Endothelial cell of umbilical vein (primary cell): ENCODE results near the gene DENND2A. TPM values are rescaled to one million over a fixed set of nuclear protein-coding genes. Genes with fewer than 3 reads are reported as not detected.
"Not testable (repeated sequence)": the region's sequence is repeated elsewhere in the genome, so short reads cannot be mapped to it uniquely, and the experiment has no call there.

ENCODE experiments used
- BruUV-seq: library from RNA; stranded (reverse); fragments of 400-500 nt; replicated peaks from 2 replicates; lab custom pipeline; 2021; lab: Mats Ljungman, UMichigan
- CTCF ChIA-PET: fragments of 300-600, 350-600 bp; sonication (Branson Sonifier 250); formaldehyde crosslinking; loops from one replicate; lab custom pipeline; 2021; ENCODE audit warnings: antibody characterized with exemption, inconsistent platforms; lab: Charles Lee
- POLR2A ChIA-PET: fragments of 300-600, 350-600 bp; sonication (Branson Sonifier 250); formaldehyde crosslinking; loops from one replicate; lab custom pipeline; 2021; ENCODE audit warnings: antibody characterized with exemption, inconsistent platforms; lab: Charles Lee
- DNase-seq: peaks from one replicate; pipeline ENCODE4 v3.0.0-alpha.2; 2011; ENCODE audit warnings: low read depth, low spot score
- FAIRE-seq: peaks from 2 replicates; lab custom pipeline; 2011; peaks lifted over from hg19 to GRCh38; lab: Jason Lieb, UNC
- H2AFZ ChIP-seq: 2 replicates; pipeline ENCODE4 v1.6.0; 2012; ENCODE audit warnings: low read depth, low read length, control low read depth, inconsistent platforms
- H3K27ac ChIP-seq: 2 replicates; pipeline ENCODE4 v1.5.1; 2011; ENCODE audit warnings: low read depth, mild to moderate bottlenecking, control low read depth, low read length, moderate library complexity; ENCODE audit not compliant: insufficient read depth
- H3K27me3 ChIP-seq, 2 experiments: 2 replicates each; pipeline versions ENCODE4 v1.6.0 to v1.6.1; 2011; ENCODE audit warnings: low read length in 2 of 2, mixed read lengths in 1 of 2; ENCODE audit not compliant: control insufficient read depth in 2 of 2, insufficient read depth in 2 of 2
- H3K36me3 ChIP-seq, 2 experiments: 2 replicates in 1 of 2; 3 replicates in 1 of 2; pipeline ENCODE4 v1.5.1; 2011; ENCODE audit warnings: low read length in 2 of 2, mild to moderate bottlenecking in 1 of 2, moderate library complexity in 1 of 2; ENCODE audit not compliant: control insufficient read depth in 2 of 2, insufficient read depth in 2 of 2; ENCODE audit errors: extremely low read depth in 1 of 2
- H3K4me1 ChIP-seq: 3 replicates; pipeline ENCODE4 v1.5.1; 2011; ENCODE audit warnings: mild to moderate bottlenecking, low read length; ENCODE audit not compliant: control insufficient read depth, insufficient read depth; ENCODE audit errors: extremely low read depth
- H3K4me2 ChIP-seq: 2 replicates; pipeline ENCODE4 v1.6.1; 2011; ENCODE audit warnings: low read length, control low read depth, mixed read lengths; ENCODE audit not compliant: insufficient read depth
- H3K4me3 ChIP-seq, 3 experiments: fragments of 200-600 bp in 1 of 3; sonication (generic), shearing (Covaris generic) in 1 of 3; replicated peaks in 1 of 3; 2 replicates each; pipeline ENCODE4 v1.5.1; 2011 to 2016; ENCODE audit warnings: control low read depth in 3 of 3, low read length in 3 of 3, mild to moderate bottlenecking in 2 of 3, inconsistent platforms in 1 of 3, low read depth in 1 of 3, moderate library complexity in 1 of 3; ENCODE audit not compliant: insufficient read depth in 1 of 3
- H3K79me2 ChIP-seq: 2 replicates; pipeline ENCODE4 v1.6.0; 2012; ENCODE audit warnings: low read length, inconsistent platforms; ENCODE audit not compliant: control insufficient read depth, insufficient read depth
- H3K9ac ChIP-seq: replicated peaks from 2 replicates; pipeline ENCODE3; 2011; ENCODE audit warnings: low read length, control low read depth; ENCODE audit not compliant: insufficient read depth; ENCODE audit errors: extremely low read depth
- H3K9me1 ChIP-seq: replicated peaks from 3 replicates; pipeline ENCODE4 v1.6.0; 2011; ENCODE audit warnings: mild to moderate bottlenecking, low read length; ENCODE audit not compliant: control insufficient read depth, insufficient read depth; ENCODE audit errors: extremely low read depth
- H3K9me3 ChIP-seq: replicated peaks from 2 replicates; pipeline ENCODE4 v1.5.1; 2012; ENCODE audit warnings: low read length, inconsistent platforms; ENCODE audit not compliant: control insufficient read depth, insufficient read depth
- H4K20me1 ChIP-seq: replicated peaks from 2 replicates; pipeline ENCODE3; 2011; ENCODE audit warnings: mild to moderate bottlenecking, low read length; ENCODE audit not compliant: control insufficient read depth, insufficient read depth; ENCODE audit errors: extremely low read depth
- CTCF ChIP-seq, 2 donors: IDR thresholded peaks; 1 replicate in 1 of 2; 2 replicates in 1 of 2; pipeline ENCODE4 v1.5.1; 2011; ENCODE audit warnings: low read length in 2 of 2, mild to moderate bottlenecking in 2 of 2, moderate library complexity in 2 of 2, control low read depth in 1 of 2, inconsistent platforms in 1 of 2, low read depth in 1 of 2; ENCODE audit not compliant: insufficient read depth in 1 of 2; ENCODE audit errors: extremely low read depth in 1 of 2
- EZH2 ChIP-seq: IDR thresholded peaks from 2 replicates; pipeline ENCODE4 v1.6.1; 2012; ENCODE audit warnings: borderline replicate concordance, low read depth, mild to moderate bottlenecking, moderate library complexity, low read length, inconsistent platforms; ENCODE audit not compliant: severe bottlenecking
- FOS ChIP-seq: IDR thresholded peaks from 2 replicates; pipeline ENCODE4 v1.6.1; 2011; ENCODE audit warnings: mild to moderate bottlenecking, low read length, moderate library complexity, borderline replicate concordance; ENCODE audit not compliant: insufficient read depth
- GATA2 ChIP-seq: IDR thresholded peaks from 2 replicates; pipeline ENCODE4 v1.7.0; 2011; ENCODE audit warnings: low read depth, mild to moderate bottlenecking, moderate library complexity, mixed read lengths, low read length; ENCODE audit not compliant: insufficient read length, insufficient read depth
- JUN ChIP-seq: IDR thresholded peaks from 2 replicates; pipeline ENCODE4 v1.6.1; 2011; ENCODE audit warnings: borderline replicate concordance, low read depth; ENCODE audit not compliant: insufficient read length, insufficient read depth
- MAX ChIP-seq: IDR thresholded peaks from 2 replicates; pipeline ENCODE4 v1.6.1; 2011; ENCODE audit not compliant: insufficient read depth, insufficient read length
- MYC ChIP-seq: IDR thresholded peaks from one replicate; pipeline ENCODE4 v1.6.1; 2011; ENCODE audit warnings: mild to moderate bottlenecking, low read depth, low read length
- POLR2A ChIP-seq: IDR thresholded peaks from 2 replicates; pipeline ENCODE4 v1.6.1; 2012; ENCODE audit warnings: low read depth, mild to moderate bottlenecking, control low read depth, low read length
- POLR2AphosphoS5 ChIP-seq: IDR thresholded peaks from 2 replicates; pipeline ENCODE4 v1.6.1; 2012; ENCODE audit warnings: low read depth, mild to moderate bottlenecking, control low read depth, low read length, moderate library complexity; ENCODE audit not compliant: insufficient read depth
- dilution Hi-C: fragments of 300-500 bp; cut with MboI; formaldehyde crosslinking; loops from one replicate; pipeline ENCODE4 v1.15.0; 2019; ENCODE audit warnings: low sequenced_read_pairs; ENCODE audit not compliant: extremely low pct_ligation_motif_present
- intact Hi-C: fragments of 100-400 bp; cut with micrococcal nuclease; formaldehyde crosslinking; loops from one replicate; pipeline ENCODE4 v1.10.0; 2022
- polyA plus RNA-seq, 4 experiments: library from polyadenylated mRNA; depleted of rRNA in 3 of 4; stranded (reverse) in 3 of 4; unstranded in 1 of 4; fragments of >200 nt; gene quantifications; 2 replicates each; pipeline versions ENCODE4 v1.2.1 to v1.2.3, GENCODE V29; 2011 to 2012; ENCODE audit warnings: missing spikeins in 1 of 4
- total RNA-seq: library from RNA; stranded (reverse); gene quantifications from 2 replicates; pipeline ENCODE4 v1.2.3, GENCODE V29; 2021

The DENND2A gene
- total and polyA plus RNA-seq, 2 donors (not counting 3 experiments of a cell fraction or from before 2014, with no cell fraction given) = 0.33 TPM; not detected in 1

- FAIRE-seq, dilution Hi-C loops, H3K9me1 ChIP-seq, H2AFZ ChIP-seq, BruUV-seq, H3K79me2 ChIP-seq, H3K27me3 ChIP-seq, H3K4me3 ChIP-seq, intact Hi-C loops, H3K9ac ChIP-seq, H3K9me3 ChIP-seq, DNase-seq, H4K20me1 ChIP-seq, H3K4me1 ChIP-seq, H3K36me3 ChIP-seq, H3K4me2 ChIP-seq, H3K27ac ChIP-seq, POLR2A ChIA-PET: not testable (repeated sequence)
- CTCF ChIA-PET = interaction anchor here (2.1 kb wide), 1 partner anchor 19 kb away, joined by 11 read pairs; no protein-coding TSS in a partner anchor
Observed at GRCh38 chr7:140497807-140498206, 142.8 kb downstream of the DENND2A start.

GRCh38 chr7:140497241-140497769 lies 143.3 kb downstream of the DENND2A start:
- Histone ChIP-seq H3K9me3 (no peaks in the 10 kb centered on the region), H3K27me3 (no peaks in the 10 kb centered on the region), H3K9ac (no peak overlapping the region), H4K20me1 (no peaks in the 10 kb centered on the region), H3K79me2 (no peaks in the 10 kb centered on the region), H3K4me2 (no peak overlapping the region), H3K4me3 (no peak overlapping the region), H3K9me1 (no peaks in the 10 kb centered on the region), H3K4me1 (no peaks in the 10 kb centered on the region), H3K36me3 (no peaks in the 10 kb centered on the region), H2AFZ (no peak overlapping the region), H3K27ac (no peak overlapping the region)
- no TSS peak for BruUV-seq
- TF ChIP-seq POLR2A = no peak
- no peak for TF ChIP-seq EZH2
- TF ChIP-seq MAX = no peak
- no peak for TF ChIP-seq CTCF (IDR thresholded peaks at IDR 0.05; ENCODE audit: extremely low read depth in 1 of 2, insufficient read depth in 1 of 2, low read depth in 1 of 2, low read length in 2 of 2)
- TF ChIP-seq GATA2 = no peak
- no peak for TF ChIP-seq JUN
- no peak for TF ChIP-seq MYC
- TF ChIP-seq POLR2AphosphoS5 = no peak
- TF ChIP-seq FOS = no peak
- ChIA-PET CTCF (no interaction called here), POLR2A (no interaction called here)
- FAIRE-seq = no peak
- DNase-seq = no peak
- intact Hi-C loops (no loop called here), dilution Hi-C loops (no loop called here)
